Endothelial cell of umbilical vein (primary cell): ENCODE results near the gene TNFAIP8L3.

Experiments
- EZH2 ChIP-seq: IDR thresholded peaks from 2 replicates; pipeline ENCODE4 v1.6.1; 2012; ENCODE audit warnings: borderline replicate concordance, low read depth, mild to moderate bottlenecking, moderate library complexity, low read length, inconsistent platforms; ENCODE audit not compliant: severe bottlenecking
- GATA2 ChIP-seq: IDR thresholded peaks from 2 replicates; pipeline ENCODE4 v1.7.0; 2011; ENCODE audit warnings: low read depth, mild to moderate bottlenecking, moderate library complexity, mixed read lengths, low read length; ENCODE audit not compliant: insufficient read length, insufficient read depth
- JUN ChIP-seq: IDR thresholded peaks from 2 replicates; pipeline ENCODE4 v1.6.1; 2011; ENCODE audit warnings: borderline replicate concordance, low read depth; ENCODE audit not compliant: insufficient read length, insufficient read depth
- MAX ChIP-seq: IDR thresholded peaks from 2 replicates; pipeline ENCODE4 v1.6.1; 2011; ENCODE audit not compliant: insufficient read depth, insufficient read length
- POLR2A ChIP-seq: IDR thresholded peaks from 2 replicates; pipeline ENCODE4 v1.6.1; 2012; ENCODE audit warnings: low read depth, mild to moderate bottlenecking, control low read depth, low read length
- POLR2AphosphoS5 ChIP-seq: IDR thresholded peaks from 2 replicates; pipeline ENCODE4 v1.6.1; 2012; ENCODE audit warnings: low read depth, mild to moderate bottlenecking, control low read depth, low read length, moderate library complexity; ENCODE audit not compliant: insufficient read depth
- TF ChIP-seq, protein P1 (sequence below), 2 donors: IDR thresholded peaks; 1 replicate in 1 of 2; 2 replicates in 1 of 2; pipeline ENCODE4 v1.5.1; 2011; ENCODE audit warnings: low read length in 2 of 2, mild to moderate bottlenecking in 2 of 2, moderate library complexity in 2 of 2, control low read depth in 1 of 2, inconsistent platforms in 1 of 2, low read depth in 1 of 2; ENCODE audit not compliant: insufficient read depth in 1 of 2; ENCODE audit errors: extremely low read depth in 1 of 2

DNA sequence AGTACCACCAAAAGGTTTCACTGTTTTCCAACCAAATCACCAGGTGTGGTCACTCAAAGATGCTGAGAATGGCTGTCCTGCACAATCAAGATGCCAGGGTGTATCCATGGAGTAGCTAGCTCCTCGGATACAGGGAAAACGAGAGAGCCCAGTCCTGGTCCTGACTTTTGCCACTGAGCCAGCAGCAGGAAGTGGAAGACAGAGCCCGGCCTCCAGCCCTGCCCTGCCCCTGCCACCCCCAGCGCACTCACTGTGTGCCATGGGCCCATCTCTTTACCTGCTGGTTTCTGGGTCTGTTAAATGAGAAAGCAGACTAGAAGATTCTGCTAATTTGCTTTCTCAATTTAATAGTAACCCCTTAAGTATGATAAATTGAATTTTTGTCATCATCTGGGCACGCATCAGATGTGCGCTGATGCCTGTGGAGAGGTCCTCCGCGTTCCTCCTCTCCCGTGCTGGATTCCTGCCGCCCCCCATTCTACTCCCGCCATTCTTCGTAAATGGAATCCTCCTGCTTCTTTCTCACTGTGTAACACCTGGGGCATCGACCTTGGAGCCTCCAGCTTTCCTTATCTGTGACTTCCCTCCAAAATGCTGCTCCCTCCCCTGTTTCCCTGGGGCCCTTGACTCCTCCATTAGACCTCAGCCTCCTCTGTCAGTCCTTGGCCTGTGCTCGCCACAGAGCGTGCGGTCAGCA, 18.0 kb downstream of the TNFAIP8L3 start:
- TF ChIP-seq EZH2 (no peak), JUN (no peak), POLR2A (no peak), POLR2AphosphoS5 (no peak), MAX (no peak), GATA2 (no peak)
- TF ChIP-seq, protein P1, sequence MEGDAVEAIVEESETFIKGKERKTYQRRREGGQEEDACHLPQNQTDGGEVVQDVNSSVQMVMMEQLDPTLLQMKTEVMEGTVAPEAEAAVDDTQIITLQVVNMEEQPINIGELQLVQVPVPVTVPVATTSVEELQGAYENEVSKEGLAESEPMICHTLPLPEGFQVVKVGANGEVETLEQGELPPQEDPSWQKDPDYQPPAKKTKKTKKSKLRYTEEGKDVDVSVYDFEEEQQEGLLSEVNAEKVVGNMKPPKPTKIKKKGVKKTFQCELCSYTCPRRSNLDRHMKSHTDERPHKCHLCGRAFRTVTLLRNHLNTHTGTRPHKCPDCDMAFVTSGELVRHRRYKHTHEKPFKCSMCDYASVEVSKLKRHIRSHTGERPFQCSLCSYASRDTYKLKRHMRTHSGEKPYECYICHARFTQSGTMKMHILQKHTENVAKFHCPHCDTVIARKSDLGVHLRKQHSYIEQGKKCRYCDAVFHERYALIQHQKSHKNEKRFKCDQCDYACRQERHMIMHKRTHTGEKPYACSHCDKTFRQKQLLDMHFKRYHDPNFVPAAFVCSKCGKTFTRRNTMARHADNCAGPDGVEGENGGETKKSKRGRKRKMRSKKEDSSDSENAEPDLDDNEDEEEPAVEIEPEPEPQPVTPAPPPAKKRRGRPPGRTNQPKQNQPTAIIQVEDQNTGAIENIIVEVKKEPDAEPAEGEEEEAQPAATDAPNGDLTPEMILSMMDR (IDR thresholded peaks at IDR 0.05; ENCODE audit: extremely low read depth in 1 of 2, insufficient read depth in 1 of 2, low read depth in 1 of 2, low read length in 2 of 2), result no peak
